Measurements from ENCODE around the gene ARPC1A. TPM values are rescaled to one million over a fixed set of nuclear protein-coding genes. Genes with fewer than 3 reads are reported as not detected.

ARPC1A gene
- total RNA-seq, 1 donor from 2014 or later = 139 TPM

Other genes starting within 250 kb of the ARPC1A start
- gene SMURF1, start 181.8 kb upstream of the ARPC1A start, total RNA-seq = 9.6 TPM
- not detected for gene KPNA7, start 117.8 kb upstream of the ARPC1A start, total RNA-seq
- gene MYH16, start 53.1 kb upstream of the ARPC1A start, total RNA-seq = not detected
- 51.1 TPM for gene ARPC1B, start 48.8 kb downstream of the ARPC1A start, total RNA-seq
- gene PDAP1, start 82.7 kb downstream of the ARPC1A start, total RNA-seq = 107 TPM
- gene BUD31, start 83.1 kb downstream of the ARPC1A start, total RNA-seq = 38.1 TPM
- 3.6 TPM for gene PTCD1, start 112.9 kb downstream of the ARPC1A start, total RNA-seq
- gene CPSF4, start 113.0 kb downstream of the ARPC1A start, total RNA-seq = 18.9 TPM
- 961 TPM for gene ATP5MF, start 140.3 kb downstream of the ARPC1A start, total RNA-seq
- gene ZNF789, start 147.0 kb downstream of the ARPC1A start, total RNA-seq = 2.9 TPM
- 17.6 TPM for gene ZNF394, start 174.4 kb downstream of the ARPC1A start, total RNA-seq
- gene ZKSCAN5, start 178.8 kb downstream of the ARPC1A start, total RNA-seq = 6.7 TPM
- 6.8 TPM for gene FAM200A, start 226.2 kb downstream of the ARPC1A start, total RNA-seq
- gene ZNF655, start 232.7 kb downstream of the ARPC1A start, total RNA-seq = 28.3 TPM